HEK293T (cell line): ENCODE results near the gene AHCY.

Experiments used
- CTCF ChIA-PET: fragments of 350-600 bp; formaldehyde crosslinking; extraction: SDS; loops from one replicate; lab custom pipeline; 2021; ENCODE audit warnings: antibody characterized with exemption, inconsistent platforms; lab: Yijun Ruan, JAX
- POLR2A ChIA-PET: fragments of 350-600 bp; formaldehyde crosslinking; extraction: SDS; loops from one replicate; lab custom pipeline; 2020; ENCODE audit warnings: antibody characterized with exemption, inconsistent platforms; lab: Yijun Ruan, JAX
- DNase-seq: peaks from one replicate; pipeline ENCODE4 v3.0.0; 2012; ENCODE audit warnings: mixed read lengths; ENCODE audit errors: extremely low spot score
- ARNT ChIP-seq: fragments of 450-650 bp; IDR thresholded peaks from 2 replicates; pipeline ENCODE4 v1.6.1; 2017; ENCODE audit warnings: mild to moderate bottlenecking
- BHLHE40 ChIP-seq: fragments of 450-650 bp; IDR thresholded peaks from 2 replicates; pipeline ENCODE4 v1.6.1; 2016; ENCODE audit warnings: mild to moderate bottlenecking, moderate library complexity, borderline replicate concordance
- CTBP1 ChIP-seq: fragments of 450-650 bp; IDR thresholded peaks from 2 replicates; pipeline ENCODE4 v1.6.1; 2016; ENCODE audit warnings: borderline replicate concordance
- ELF4 ChIP-seq: fragments of 450-650 bp; IDR thresholded peaks from 2 replicates; pipeline ENCODE4 v1.6.1; 2017; ENCODE audit warnings: antibody characterized with exemption
- FOXA1 ChIP-seq: fragments of 450-650 bp; IDR thresholded peaks from 2 replicates; pipeline ENCODE4 v1.6.1; 2016; ENCODE audit warnings: mild to moderate bottlenecking
- FOXK2 ChIP-seq: fragments of 450-650 bp; IDR thresholded peaks from 2 replicates; pipeline ENCODE4 v1.6.1; 2016; ENCODE audit warnings: mild to moderate bottlenecking
- FOXM1 ChIP-seq: fragments of 450-650 bp; IDR thresholded peaks from 2 replicates; pipeline ENCODE4 v1.6.1; 2017; ENCODE audit warnings: mild to moderate bottlenecking, borderline replicate concordance
- HDGF ChIP-seq: fragments of 450-650 bp; IDR thresholded peaks from 2 replicates; pipeline ENCODE4 v1.6.1; 2017; ENCODE audit warnings: antibody characterized with exemption, borderline replicate concordance
- L3MBTL2 ChIP-seq: fragments of 450-650 bp; conservative IDR thresholded peaks from 2 replicates; pipeline ENCODE4 v1.6.1; 2016; ENCODE audit warnings: mild to moderate bottlenecking
- LEF1 ChIP-seq: fragments of 450-650 bp; IDR thresholded peaks from 2 replicates; pipeline ENCODE4 v1.6.1; 2017; ENCODE audit warnings: mild to moderate bottlenecking, borderline replicate concordance
- NFRKB ChIP-seq: fragments of 450-650 bp; IDR thresholded peaks from 2 replicates; pipeline ENCODE4 v1.6.1; 2016; ENCODE audit warnings: mild to moderate bottlenecking, moderate library complexity
- PKNOX1 ChIP-seq: fragments of 450-650 bp; IDR thresholded peaks from 2 replicates; pipeline ENCODE4 v1.6.1; 2016
- SP1 ChIP-seq: fragments of 450-650 bp; IDR thresholded peaks from 2 replicates; pipeline ENCODE4 v1.6.1; 2017
- SUZ12 ChIP-seq: fragments of 450-650 bp; IDR thresholded peaks from 2 replicates; pipeline ENCODE4 v1.6.1; 2016; ENCODE audit warnings: mild to moderate bottlenecking
- TARDBP ChIP-seq: fragments of 450-650 bp; IDR thresholded peaks from 2 replicates; pipeline ENCODE4 v1.6.1; 2016
- ZNF384 ChIP-seq: fragments of 450-650 bp; IDR thresholded peaks from 2 replicates; pipeline ENCODE4 v1.6.1; 2016

AHCY gene

GRCh38 chr20:34296468-34296867 lies 6.7 kb downstream of the AHCY start:
- no peak for DNase-seq
- POLR2A ChIA-PET: no interaction called here
- CTCF ChIA-PET: interaction anchor here (0.6 kb wide), 1 partner anchor 9 kb away, joined by 5 read pairs; no protein-coding TSS in a partner anchor
- TF ChIP-seq FOXM1 (no peak), BHLHE40 (no peak), L3MBTL2 (no peak), HDGF (no peak), FOXK2 (no peak), PKNOX1 (no peak), CTBP1 (no peak), ARNT (no peak), FOXA1 (no peak), SP1 (no peak), SUZ12 (no peak), ZNF384 (no peak), NFRKB (no peak), TARDBP (no peak), LEF1 (no peak), ELF4 (no peak)

- TF ChIP-seq NFRKB (no peak), ELF4 (no peak), FOXA1 (no peak), SUZ12 (no peak), BHLHE40 (no peak), HDGF (no peak), L3MBTL2 (no peak), FOXM1 (no peak), ZNF384 (no peak), LEF1 (no peak), CTBP1 (no peak), SP1 (no peak), FOXK2 (no peak), ARNT (no peak)
- CTCF ChIA-PET: no interaction called here
- POLR2A ChIA-PET: no interaction called here
- no peak for DNase-seq
Measured at GRCh38 chr20:34295284-34295683, 7.9 kb downstream of the AHCY start.

- DNase-seq: no peak
- TF ChIP-seq HDGF: no peak
- no peak for TF ChIP-seq ZNF384
- no peak for TF ChIP-seq SUZ12
- no peak for TF ChIP-seq SP1
- TF ChIP-seq BHLHE40: no peak
- no peak for TF ChIP-seq FOXK2
- TF ChIP-seq TARDBP: no peak
- TF ChIP-seq L3MBTL2: no peak
- TF ChIP-seq LEF1: no peak
- TF ChIP-seq FOXA1: no peak
- TF ChIP-seq ARNT: no peak
- TF ChIP-seq FOXM1: no peak
- no peak for TF ChIP-seq ELF4
- no peak for TF ChIP-seq NFRKB
- TF ChIP-seq CTBP1: no peak
- TF ChIP-seq PKNOX1: no peak
- CTCF ChIA-PET: no interaction called here
- POLR2A ChIA-PET: no interaction called here
Measured at GRCh38 chr20:34294563-34294962, 8.6 kb downstream of the AHCY start.

- POLR2A ChIA-PET: no interaction called here
- CTCF ChIA-PET: no interaction called here
- DNase-seq: no peak
- TF ChIP-seq ZNF384 (no peak), L3MBTL2 (no peak), SP1 (no peak), CTBP1 (no peak), ARNT (no peak), FOXM1 (no peak), FOXK2 (no peak), SUZ12 (no peak), HDGF (no peak), NFRKB (no peak), LEF1 (no peak), TARDBP (no peak), PKNOX1 (no peak), BHLHE40 (no peak), ELF4 (no peak), FOXA1 (no peak)
Measured at GRCh38 chr20:34293589-34293988, 9.6 kb downstream of the AHCY start.

- DNase-seq: no peak
- ChIA-PET CTCF (no interaction called here), POLR2A (no interaction called here)
- TF ChIP-seq NFRKB (no peak), LEF1 (no peak), SUZ12 (no peak), HDGF (no peak), ZNF384 (no peak), ELF4 (no peak), BHLHE40 (no peak), FOXM1 (no peak), SP1 (no peak), ARNT (no peak), PKNOX1 (no peak), CTBP1 (no peak), FOXA1 (no peak)
Measured at GRCh38 chr20:34293119-34293518, 10.0 kb downstream of the AHCY start.
